Dermis microvascular lymphatic vessel endothelial cell (primary cell): Measurements from ENCODE around the gene CSNK1G3. TPM values are rescaled to one million over a fixed set of nuclear protein-coding genes. Genes with fewer than 3 reads are reported as not detected.
"Not testable (repeated sequence)": the region's sequence is repeated elsewhere in the genome, so short reads cannot be mapped to it uniquely, and the experiment has no call there.

ENCODE experiments used
- DNase-seq, 2 donors: peaks; one replicate each; pipeline versions ENCODE4 v3.0.0 to v3.0.0-alpha.2; 2010; ENCODE audit warnings: low read depth in 2 of 2
- total RNA-seq: library from RNA; depleted of rRNA; stranded (reverse); fragments of >200 nt; gene quantifications from 2 replicates; pipeline ENCODE4 v1.2.1, GENCODE V29; 2014

Gene CSNK1G3
- 29.4 and 29.6 TPM in 2 replicates for total RNA-seq

GRCh38 chr5:123511648-123512605 is at the start of gene CSNK1G3:
TSS of gene CSNK1G3 (plus strand) at chr5:123512177. CDS start at chr5:123545664, 33,487 bp downstream.
- DNase-seq: peak; percentile 91 to 97

- not testable (repeated sequence) for DNase-seq
These were observed 45.1 kb upstream of the CSNK1G3 start for GRCh38 chr5:123466839-123467238.

DNA sequence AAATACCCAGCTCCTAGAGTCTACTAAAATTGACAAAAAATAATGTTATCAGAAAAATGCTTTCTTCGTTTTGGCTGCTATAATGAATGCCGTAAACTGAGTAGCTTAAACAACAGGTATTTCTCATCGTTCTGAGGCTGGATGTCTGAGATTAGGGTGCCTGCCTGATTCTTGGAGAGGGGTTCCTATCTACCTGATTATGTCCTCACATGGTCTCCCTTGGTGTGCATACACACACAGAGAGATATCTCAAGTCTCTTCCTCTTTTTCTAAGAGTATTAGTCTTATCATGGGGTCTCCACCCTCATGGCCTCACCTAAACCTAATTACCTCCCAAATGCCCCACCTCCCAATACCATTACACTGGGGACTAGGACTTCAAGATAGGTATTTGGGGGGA is 40.6 kb upstream of the CSNK1G3 start:
- DNase-seq: no peak

GRCh38 chr5:123472150-123472924 is 39.6 kb upstream of the CSNK1G3 start:
- DNase-seq: no peak

GRCh38 chr5:123474228-123474627 is 37.7 kb upstream of the CSNK1G3 start:
- no peak for DNase-seq

DNA sequence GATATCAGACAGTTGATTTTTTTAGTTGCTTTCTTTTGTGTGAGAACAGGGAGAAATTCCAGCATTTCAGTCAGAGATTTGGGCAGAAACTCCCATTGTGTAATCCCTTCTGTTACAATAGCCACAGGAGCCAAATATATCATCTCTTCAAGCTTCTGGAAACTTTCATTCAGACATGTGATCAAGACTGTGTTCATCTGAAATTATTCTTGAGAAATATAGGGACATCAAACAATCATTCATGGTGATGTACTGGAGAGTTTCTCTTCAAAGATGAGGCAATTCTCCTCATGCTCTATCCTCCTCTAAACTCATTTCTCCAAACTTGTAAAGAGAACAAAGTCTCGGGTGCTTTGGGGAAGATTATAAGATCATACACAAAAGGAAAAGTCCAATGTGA is 35.2 kb upstream of the CSNK1G3 start:
- no peak for DNase-seq

DNA sequence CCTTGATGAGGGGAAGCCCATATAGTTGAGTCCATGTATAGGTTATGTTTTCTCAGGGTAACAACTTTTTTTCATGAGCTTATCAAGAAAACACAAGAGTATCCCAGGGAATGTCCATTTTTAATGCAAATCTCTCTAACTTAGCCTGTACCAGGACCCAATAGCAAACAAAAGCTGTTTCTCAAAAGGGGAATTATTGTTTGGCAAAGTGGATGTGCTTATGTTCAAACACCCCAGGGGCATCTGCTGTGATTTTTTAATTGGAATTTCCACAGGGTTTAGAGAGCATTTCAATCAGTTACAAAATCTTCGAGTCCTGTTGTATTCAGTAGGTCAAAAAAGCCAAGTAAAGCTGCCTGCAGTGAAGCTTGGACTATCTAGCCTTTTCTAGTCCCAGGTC is 33.4 kb upstream of the CSNK1G3 start:
- DNase-seq: no peak

DNA sequence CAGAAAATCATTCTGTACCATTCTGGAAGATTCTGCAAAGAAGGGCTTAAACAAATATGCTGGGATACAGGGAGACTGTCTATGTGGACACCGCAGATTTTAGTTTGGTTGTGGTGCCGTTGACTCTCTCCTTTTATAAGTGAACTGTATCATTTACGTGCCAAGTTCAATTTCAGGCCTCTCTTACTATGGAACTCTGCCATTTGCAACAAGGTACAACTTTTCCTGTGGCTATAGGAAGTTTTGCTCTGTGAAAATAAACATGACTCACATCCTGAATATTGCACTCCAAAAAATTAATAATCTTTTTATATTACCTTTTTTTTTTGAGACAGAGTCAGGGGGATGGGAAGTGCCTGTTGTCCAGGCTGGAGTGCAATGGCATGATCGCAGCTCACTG is 29.7 kb upstream of the CSNK1G3 start:
- peak; percentile 45 to 52 for DNase-seq

DNA sequence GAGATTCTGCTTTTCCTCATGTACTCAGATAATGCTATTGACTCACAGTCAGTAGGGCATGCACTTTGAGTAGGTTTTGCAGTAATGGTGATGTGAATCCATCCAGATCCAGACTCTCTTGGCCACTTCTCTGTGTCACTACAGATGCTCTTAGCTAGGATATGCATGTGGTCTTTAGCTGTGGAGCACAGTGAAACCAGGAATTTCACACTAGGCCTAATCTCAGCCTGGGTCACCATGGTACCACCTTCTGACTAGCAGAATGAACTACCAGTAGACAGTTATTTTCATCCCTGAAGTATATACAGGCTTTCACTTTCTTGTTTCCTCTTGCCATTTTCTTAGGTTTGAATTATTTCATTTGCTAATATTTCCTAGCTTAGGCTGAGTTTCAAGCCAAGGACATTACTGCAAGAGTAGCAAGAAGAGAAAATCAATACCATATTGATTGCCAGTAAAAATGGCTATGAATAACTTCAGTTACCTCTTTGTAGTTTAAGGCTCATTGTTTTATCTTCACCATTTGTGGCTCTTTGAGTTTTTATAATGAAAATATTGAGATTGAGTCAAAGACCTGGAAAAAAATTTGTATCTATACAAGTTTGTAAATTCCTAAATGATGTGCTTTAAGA is 28.4 kb upstream of the CSNK1G3 start:
- no peak for DNase-seq

GRCh38 chr5:123485275-123485674 is 26.7 kb upstream of the CSNK1G3 start:
- no peak for DNase-seq

GRCh38 chr5:123486951-123487655 is 24.9 kb upstream of the CSNK1G3 start:
- DNase-seq: no peak

GRCh38 chr5:123490974-123491373 is 21.0 kb upstream of the CSNK1G3 start:
- no peak for DNase-seq

GRCh38 chr5:123495211-123495610 is 16.8 kb upstream of the CSNK1G3 start:
- not testable (repeated sequence) for DNase-seq

- no peak for DNase-seq
These were observed 15.1 kb upstream of the CSNK1G3 start for GRCh38 chr5:123496892-123497291.

GRCh38 chr5:123500471-123500870 is 11.5 kb upstream of the CSNK1G3 start:
- DNase-seq: no peak

DNA sequence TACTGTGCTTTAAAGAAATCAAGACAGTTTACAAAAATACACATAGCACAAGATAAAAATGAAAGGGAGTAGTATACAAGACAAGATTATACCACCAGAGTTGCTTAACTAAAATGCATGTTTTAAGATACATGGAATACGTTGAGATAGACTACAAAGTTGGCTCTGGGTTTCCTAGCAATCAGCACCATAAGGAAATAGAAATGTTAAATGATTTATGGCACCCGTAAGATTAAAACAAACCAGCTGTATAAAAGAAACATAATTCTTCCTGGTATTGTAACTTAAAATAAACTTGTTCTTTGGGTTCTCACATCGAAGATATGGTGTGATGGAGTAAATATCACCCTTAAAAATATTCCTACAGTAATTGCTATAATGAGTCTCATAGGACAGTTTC is 9.9 kb upstream of the CSNK1G3 start:
- no peak for DNase-seq

GRCh38 chr5:123503299-123503698 is 8.7 kb upstream of the CSNK1G3 start:
- DNase-seq: no peak

DNA sequence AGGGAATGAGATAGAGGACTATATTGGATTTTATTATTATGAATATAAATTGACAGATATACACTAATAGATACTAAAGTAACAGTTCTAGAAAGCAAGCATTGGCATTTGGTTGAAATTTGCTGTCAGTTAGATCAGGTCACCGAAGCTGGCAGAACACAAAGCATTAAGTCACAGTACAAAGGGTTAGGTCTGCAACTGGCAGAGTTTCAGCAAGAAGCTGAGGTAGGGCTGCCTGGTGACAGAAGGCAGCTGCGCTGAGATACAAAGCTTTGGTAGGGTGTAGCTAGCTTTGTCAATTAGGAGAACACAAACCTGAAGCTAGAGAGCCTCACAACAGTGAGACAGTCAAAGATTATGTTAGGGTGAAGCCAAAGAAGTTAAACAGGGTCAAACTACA is 6.3 kb upstream of the CSNK1G3 start:
- no peak for DNase-seq

- DNase-seq: no peak
These were observed 3.5 kb upstream of the CSNK1G3 start for GRCh38 chr5:123508441-123508840.

DNA sequence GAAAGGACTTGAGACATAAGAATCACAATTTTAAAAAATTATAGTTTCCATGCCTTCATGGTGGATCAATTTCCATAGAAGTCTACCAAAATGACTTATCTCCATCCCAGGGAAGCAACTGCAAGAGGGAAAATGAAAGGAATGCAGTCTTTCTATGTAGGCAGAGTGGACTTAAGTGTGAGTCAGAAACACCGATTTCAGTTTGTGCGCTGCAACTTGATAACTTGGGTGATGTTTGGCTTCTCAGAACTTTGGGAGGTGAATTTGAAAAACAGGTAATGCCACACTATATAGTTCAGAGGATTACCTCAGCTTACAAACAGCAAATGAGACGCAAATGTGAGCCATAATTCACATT is 708 bp upstream of the CSNK1G3 start:
- DNase-seq: no peak
